A549 (cell line): Measurements from ENCODE around the gene CDK7.

ENCODE experiments used
- BHLHE40 ChIP-seq: IDR thresholded peaks from 2 replicates; pipeline ENCODE4 v1.6.1; 2012; ENCODE audit warnings: low read depth, low read length, inconsistent platforms
- JUNB ChIP-seq: fragments of >200 bp; sonication (Bioruptor Twin); formaldehyde crosslinking; IDR thresholded peaks from 2 replicates; pipeline ENCODE4 v1.6.1; 2016
- KDM1A ChIP-seq: fragments of 200-600 bp; sonication (generic); IDR thresholded peaks from 2 replicates; pipeline ENCODE4 v1.6.1; 2016; ENCODE audit warnings: low read depth, mild to moderate bottlenecking
- MAFK ChIP-seq: fragments of 450-650 bp; IDR thresholded peaks from 2 replicates; pipeline ENCODE4 v1.6.1; 2014; ENCODE audit not compliant: partially characterized antibody
- NFE2L2 ChIP-seq: fragments of 150-350 bp; conservative IDR thresholded peaks from 2 replicates; pipeline ENCODE4 v1.6.1; 2014; ENCODE audit warnings: low read length
- TF ChIP-seq, protein P1 (sequence below): fragments of >200 bp; sonication (Bioruptor Twin); formaldehyde crosslinking; IDR thresholded peaks from 3 replicates; pipeline ENCODE4 v1.5.1; 2016
- TF ChIP-seq, protein P2 (sequence below): fragments of 200-600 bp; sonication (generic); IDR thresholded peaks from 2 replicates; pipeline ENCODE4 v1.6.1; 2016; ENCODE audit warnings: antibody characterized with exemption, mild to moderate bottlenecking, moderate library complexity

DNA sequence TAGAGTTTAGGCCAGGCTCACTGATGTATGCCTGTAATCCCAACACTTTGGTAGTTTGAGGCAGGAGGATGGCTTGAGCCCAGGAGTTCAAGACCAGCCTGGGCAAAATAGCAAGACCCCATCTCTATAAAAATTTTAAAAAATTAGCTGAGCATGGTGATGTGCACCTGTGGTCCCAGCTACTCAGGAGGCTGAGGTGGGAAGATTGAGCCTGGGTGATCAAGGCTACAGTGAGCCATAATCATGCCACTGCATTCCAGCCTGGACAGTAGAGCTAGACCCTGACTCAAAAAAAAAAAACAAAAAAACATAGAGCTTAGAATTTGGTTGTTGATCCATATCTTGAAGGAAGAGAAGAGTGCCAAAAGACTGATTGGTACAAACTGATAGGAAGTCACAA, 14.7 kb upstream of the CDK7 start:
- no peak for TF ChIP-seq KDM1A
- no peak for TF ChIP-seq NFE2L2
- no peak for TF ChIP-seq JUNB
- TF ChIP-seq MAFK: no peak
- TF ChIP-seq, protein P1, sequence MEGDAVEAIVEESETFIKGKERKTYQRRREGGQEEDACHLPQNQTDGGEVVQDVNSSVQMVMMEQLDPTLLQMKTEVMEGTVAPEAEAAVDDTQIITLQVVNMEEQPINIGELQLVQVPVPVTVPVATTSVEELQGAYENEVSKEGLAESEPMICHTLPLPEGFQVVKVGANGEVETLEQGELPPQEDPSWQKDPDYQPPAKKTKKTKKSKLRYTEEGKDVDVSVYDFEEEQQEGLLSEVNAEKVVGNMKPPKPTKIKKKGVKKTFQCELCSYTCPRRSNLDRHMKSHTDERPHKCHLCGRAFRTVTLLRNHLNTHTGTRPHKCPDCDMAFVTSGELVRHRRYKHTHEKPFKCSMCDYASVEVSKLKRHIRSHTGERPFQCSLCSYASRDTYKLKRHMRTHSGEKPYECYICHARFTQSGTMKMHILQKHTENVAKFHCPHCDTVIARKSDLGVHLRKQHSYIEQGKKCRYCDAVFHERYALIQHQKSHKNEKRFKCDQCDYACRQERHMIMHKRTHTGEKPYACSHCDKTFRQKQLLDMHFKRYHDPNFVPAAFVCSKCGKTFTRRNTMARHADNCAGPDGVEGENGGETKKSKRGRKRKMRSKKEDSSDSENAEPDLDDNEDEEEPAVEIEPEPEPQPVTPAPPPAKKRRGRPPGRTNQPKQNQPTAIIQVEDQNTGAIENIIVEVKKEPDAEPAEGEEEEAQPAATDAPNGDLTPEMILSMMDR: no peak
- no peak for TF ChIP-seq BHLHE40
- TF ChIP-seq, protein P2, sequence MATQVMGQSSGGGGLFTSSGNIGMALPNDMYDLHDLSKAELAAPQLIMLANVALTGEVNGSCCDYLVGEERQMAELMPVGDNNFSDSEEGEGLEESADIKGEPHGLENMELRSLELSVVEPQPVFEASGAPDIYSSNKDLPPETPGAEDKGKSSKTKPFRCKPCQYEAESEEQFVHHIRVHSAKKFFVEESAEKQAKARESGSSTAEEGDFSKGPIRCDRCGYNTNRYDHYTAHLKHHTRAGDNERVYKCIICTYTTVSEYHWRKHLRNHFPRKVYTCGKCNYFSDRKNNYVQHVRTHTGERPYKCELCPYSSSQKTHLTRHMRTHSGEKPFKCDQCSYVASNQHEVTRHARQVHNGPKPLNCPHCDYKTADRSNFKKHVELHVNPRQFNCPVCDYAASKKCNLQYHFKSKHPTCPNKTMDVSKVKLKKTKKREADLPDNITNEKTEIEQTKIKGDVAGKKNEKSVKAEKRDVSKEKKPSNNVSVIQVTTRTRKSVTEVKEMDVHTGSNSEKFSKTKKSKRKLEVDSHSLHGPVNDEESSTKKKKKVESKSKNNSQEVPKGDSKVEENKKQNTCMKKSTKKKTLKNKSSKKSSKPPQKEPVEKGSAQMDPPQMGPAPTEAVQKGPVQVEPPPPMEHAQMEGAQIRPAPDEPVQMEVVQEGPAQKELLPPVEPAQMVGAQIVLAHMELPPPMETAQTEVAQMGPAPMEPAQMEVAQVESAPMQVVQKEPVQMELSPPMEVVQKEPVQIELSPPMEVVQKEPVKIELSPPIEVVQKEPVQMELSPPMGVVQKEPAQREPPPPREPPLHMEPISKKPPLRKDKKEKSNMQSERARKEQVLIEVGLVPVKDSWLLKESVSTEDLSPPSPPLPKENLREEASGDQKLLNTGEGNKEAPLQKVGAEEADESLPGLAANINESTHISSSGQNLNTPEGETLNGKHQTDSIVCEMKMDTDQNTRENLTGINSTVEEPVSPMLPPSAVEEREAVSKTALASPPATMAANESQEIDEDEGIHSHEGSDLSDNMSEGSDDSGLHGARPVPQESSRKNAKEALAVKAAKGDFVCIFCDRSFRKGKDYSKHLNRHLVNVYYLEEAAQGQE: no peak
